Measurements from ENCODE around the gene NGB.
A peak's percentile ranks its signal among the peaks of the same experiment; 100 is the strongest.
"Not testable (repeated sequence)": the region's sequence is repeated elsewhere in the genome, so short reads cannot be mapped to it uniquely, and the experiment has no call there.

Gene NGB, protein sequence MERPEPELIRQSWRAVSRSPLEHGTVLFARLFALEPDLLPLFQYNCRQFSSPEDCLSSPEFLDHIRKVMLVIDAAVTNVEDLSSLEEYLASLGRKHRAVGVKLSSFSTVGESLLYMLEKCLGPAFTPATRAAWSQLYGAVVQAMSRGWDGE

DNA sequence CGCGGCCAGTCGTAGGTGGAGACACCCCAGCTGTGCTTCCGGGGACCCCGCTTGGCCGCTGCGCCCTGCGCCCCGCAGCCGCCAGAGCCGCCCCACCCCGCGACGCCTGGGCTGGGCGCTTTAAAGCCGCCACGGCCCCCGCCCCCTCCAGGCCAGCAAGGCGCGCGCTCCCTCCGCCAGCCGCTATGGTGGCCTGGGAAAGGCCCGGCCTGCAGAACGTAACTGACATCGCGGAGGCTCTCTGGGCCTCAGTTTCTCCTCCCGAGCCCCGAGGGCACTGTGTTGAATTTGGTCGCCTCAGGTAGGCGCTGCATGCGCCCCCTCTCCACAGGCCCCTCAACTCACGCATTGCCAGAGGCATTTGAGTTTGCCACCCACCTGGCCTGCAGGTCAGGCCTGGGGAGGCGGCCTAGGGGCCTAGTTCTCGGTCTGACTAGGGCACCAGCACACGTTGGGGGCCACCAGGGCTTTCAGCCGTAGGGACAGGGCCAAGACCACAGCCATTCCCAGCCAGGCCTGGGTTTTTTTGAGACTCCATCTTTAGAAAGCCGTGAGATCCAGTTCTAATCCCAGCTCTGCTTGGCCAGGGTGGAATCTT lies at the start of gene NGB:
Gene NGB (minus strand): TSS at position 94 of the 598 bp plus-strand sequence. CDS start 269 bp downstream, outside the sequence.
- DNase-seq = no peak

DNA sequence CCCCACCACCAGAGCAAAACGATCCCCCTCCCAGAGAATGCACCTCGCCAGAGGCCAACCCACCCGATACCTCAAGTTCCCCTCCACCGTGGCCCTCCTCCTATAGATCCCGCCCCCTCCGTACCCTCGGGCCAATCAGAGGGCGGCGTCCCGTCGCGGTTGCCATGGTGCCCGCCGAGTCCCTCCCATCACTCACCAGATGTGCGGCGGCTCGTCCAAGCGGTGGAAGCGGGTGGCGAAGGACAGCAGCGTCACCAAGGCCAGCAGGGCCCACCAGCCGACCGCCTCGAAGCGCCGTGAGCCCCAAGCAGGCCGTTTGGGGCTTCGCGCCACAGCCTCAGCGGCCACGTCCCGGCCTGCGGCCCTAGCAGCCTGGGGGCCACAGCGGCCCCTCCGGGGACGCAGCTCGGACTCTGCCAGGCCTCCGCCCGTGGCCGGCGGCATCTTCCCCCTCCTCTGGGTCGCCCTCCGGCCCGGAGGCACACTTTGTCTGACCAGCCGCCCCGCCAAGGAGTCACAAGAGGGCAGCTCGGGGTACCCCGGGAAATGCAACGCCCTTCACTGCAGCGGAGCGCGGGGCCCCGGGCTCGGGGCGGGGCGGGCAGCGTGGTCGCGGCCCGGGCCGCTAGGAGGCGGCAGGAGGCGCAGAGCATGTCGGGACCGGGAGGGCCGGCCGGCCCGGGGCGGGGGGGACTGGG lies 49.4 kb upstream of the NGB start, which contains the start of gene POMT2:
Gene POMT2 (minus strand): TSS at position 646 of the 698 bp plus-strand sequence. CDS start 202 bp downstream, at position 444.
- peak; percentile 92 for DNase-seq

DNA sequence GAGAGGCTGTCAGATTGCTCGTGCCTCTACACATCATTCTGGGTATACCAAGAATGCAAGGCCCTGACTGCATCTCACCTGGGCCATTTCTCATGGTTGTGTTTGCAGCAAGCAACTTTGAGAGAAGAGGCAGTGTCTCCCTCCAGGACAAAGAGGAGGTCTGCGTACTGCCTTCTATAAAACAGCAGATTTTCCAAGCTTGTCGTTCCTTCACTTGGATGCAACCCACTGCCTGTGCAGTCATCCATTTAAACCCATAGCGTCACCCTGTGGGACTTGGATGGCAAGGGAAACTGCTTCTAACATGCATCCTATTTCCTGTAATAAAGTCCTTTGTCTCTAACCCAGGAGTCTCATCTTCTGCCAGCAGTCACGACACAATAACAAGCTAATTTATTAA lies 48.4 kb upstream of the NGB start:
- DNase-seq = no peak

DNA sequence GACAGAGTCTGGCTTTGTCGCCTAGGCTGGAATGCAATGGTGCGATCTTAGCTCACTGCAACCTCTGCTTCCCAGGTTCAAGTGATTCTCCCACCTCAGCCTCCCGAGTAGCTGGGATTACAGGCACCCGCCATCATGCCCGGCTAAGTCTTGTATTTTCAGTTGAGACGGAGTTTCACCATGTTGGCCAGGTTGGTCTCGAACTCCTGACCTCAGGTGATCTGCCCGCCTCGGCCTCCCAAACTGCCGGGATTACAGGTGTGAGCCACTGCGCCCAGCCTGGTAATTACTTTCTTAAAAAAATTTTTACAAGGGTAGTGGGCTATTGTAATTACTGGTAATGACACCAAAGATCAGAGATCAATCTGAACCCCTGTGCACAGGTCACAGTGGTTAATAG lies 47.8 kb upstream of the NGB start:
- not testable (repeated sequence) for DNase-seq

DNA sequence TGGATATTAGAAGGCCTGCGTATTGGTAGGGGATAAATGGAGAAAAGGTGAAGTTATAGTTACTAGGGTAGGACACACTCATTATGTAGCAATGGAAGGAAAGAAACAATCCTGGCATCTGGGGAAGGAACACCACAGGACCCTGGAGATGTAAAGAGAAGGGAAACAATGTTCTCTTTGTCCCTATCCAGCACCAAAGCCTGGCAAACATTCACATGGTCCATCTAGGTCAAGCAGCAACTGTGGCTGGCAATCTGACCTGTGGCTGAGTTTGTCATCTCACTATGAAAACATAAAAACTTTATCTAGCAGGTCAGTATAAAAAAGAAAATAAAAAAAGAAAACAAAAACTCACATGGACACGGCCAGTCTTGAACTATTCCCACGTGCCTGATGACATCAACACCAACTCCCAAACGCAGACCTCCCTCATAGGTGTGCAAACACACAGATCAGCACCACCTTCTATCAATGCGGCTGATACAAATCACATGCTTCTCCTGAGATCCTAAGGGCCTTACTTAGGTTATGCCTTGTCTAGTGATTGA lies 47.1 kb upstream of the NGB start:
- DNase-seq = no peak

DNA sequence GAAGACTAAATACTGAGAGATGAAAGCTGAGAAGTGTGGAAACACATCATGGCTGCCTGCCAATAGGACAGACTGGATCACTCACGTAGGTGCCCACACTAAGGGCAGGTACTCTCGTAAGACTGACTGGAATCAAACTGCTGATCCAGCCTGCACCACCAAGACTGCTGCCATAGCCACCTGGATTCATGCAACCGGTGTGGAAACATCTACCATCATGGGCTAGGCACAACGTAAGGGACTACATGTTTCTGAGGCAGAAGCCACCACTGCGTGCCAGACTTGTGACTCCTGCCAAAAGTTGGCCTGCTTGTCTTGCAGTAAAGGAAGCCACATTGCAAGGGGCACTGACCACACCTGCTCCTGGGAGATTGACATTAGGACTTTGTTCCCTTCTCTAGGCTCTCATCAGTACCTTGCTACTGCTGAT lies 45.9 kb upstream of the NGB start:
- no peak for DNase-seq

DNA sequence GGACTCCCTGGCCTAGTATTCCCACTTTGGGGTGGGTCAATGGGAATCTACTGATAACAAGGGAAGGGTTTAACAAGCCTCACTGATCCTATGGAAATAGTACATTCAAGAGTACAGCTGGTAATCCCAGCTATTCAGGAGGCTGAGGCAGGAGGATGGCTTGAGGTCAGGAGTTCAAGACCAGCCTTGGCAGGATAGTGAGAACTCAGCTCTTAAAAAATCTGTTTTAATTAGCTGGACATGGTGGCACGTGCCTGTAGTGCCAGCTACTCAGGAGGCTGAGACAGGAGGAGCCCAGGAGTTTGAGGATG lies 45.1 kb upstream of the NGB start:
- no peak for DNase-seq

DNA sequence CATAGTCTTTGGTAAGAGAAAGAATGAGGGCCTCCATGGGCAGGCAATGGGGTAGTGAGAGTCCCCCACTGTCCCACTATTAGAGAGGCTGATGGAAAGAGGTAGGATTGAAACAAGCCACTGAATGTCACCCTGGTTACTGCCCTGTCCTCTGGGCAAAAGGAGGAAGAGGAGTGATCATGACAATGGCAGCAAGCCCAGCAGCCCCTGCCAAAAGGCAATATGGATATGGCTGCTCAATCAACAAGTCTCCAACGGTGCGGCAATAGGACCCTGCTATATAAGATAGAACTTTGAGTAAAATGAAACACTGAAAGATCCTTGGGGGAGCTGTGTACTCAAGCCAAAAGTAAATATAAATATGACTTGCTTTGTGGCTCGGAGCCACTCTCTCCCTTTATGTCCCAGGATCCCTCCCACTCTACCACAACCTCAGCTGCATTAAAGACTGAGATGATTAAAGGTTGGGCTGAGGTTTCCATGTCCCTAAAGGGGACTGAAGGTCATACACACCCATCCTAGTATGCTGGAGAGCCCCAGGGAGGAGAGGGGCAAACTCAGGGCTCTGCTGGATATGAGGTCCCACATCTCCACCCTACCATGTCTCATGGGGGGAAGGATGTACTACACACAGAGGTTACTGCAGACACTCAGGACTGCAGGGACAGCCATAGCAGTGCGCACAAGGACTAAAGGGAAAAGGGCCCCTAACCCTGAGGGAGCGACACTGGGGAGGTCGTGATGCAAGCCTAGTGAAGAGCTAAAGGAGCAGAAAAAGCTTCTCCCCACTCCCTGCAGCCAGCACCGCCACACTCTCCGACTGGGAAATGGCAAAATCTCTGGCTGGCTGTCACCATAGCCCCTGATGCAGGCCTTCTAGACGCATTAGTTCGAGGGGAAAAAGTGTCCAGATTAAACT lies 43.8 kb upstream of the NGB start:
- DNase-seq = no peak

DNA sequence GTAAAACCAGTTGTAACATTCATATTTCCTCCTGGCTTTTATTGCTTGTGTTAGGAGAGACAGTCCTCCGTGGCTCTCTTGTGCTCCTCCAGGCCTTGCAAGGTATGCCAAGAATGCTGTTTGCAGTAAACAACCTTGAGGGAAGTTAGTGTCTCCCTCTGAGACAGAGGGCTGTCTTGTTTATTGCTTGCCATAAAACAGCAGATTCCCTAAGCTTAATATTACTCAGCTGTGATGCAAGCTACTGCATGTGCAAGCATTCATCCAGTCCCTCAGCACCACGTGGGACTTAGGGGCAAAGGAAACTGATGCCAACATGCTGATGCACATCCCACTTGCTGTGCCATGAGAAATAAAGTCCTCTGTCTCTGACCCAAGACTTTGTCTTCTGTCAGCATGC lies 43.0 kb upstream of the NGB start:
- DNase-seq = no peak

DNA sequence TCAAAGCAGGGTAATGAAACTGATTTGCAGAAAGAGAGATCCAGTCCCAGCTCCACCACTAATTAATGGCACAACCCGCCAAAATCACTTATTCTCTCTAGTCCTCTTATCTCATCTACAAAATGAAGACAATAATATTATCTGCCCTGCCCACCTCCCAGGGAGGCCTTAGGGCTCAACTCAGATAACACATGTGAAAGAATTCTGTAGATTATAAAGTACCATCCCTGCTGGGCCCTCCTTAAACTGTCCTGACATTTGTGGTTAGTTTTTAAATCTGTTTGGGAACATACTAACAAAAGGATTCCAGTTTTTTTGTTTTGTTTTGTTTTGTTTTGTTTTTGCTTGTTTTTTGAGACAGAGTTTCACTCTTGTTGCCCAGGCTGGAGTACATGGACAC lies 42.4 kb upstream of the NGB start:
- no peak for DNase-seq

DNA sequence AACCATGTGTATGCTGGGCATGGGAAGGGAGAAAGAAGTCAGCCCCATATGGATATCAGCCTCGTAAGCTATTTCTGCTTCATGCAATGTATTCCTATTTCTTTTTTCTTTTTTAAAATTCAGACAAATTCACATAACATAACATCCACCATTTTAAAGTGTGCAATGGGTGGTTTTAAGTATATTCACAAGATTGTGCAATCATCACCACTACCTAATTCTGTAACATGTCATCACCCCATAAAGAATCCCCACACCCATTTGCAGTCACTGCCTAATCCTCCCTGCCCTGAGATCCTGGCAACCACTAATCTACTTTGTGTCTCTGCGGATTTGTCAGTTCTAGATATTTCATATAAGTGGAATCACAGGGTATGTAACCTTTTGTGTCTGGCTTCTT lies 40.2 kb upstream of the NGB start:
- no peak for DNase-seq

DNA sequence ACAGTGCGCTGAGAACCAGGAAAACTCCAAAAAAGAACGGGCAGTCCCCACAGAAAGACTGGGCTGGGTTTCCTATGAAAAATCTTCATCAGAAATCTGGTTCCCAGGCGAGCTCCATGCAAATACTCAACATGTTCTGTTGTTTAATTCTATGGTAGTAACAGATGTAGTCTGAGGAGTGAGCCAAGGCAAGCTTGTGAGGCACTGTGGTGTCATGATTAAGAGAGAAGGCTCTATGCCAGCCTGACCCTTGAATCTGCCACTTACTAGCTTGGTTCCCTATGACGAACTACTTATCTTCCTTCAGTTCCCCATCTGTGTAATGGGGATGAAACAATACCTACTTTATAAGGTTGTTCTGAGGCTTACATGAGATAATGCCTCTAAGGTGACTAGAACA lies 39.0 kb upstream of the NGB start:
- no peak for DNase-seq

DNA sequence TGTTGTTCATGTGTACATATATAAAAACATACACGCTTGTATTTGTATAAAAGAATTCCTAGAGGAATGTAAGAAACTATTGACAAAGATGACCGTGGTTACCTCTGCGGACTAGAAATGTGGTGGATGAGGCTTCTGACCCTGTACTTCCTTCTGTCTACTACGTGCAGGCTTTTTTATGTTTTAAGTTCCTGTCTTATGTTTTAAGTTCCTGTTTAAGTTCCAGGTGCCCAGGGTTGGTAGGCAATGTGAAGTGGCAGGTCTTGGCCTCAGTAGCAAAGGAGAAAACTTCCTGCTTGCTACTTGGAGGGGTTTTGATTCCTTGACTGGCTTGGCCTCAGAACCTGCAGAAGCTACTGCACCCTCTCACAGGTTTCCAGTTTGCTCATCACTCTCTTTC lies 38.1 kb upstream of the NGB start:
- DNase-seq = no peak

DNA sequence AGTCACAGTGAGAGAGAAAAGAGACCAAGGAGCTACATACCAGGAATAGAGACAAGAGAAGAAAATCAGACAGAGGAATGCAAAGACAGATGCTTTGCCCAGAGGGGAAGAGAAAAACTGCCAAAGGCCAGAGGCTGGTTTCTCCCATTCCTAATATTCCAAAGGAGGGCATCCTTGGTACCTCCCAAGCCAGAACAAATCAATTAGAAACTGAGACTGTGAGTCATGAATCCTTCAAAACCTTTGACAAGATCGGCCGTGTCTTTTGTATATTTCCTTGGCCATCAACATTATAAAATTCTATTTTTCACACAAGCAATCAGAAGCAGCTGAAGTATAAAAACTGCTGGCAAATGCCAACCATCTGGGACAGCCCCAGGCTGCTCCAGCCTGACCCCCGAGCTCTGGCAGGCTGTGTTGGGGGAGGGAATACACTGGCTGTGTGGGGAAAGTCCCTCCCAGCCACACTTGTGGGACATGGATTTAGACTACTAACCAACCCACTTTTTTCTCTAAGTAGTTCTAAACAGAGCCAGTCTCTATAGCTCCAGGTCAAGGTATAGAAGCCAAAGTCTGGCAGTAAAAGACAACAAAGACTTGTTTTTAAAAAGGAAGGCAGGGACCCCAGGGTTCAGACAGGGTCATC lies 36.0 kb upstream of the NGB start:
- no peak for DNase-seq

DNA sequence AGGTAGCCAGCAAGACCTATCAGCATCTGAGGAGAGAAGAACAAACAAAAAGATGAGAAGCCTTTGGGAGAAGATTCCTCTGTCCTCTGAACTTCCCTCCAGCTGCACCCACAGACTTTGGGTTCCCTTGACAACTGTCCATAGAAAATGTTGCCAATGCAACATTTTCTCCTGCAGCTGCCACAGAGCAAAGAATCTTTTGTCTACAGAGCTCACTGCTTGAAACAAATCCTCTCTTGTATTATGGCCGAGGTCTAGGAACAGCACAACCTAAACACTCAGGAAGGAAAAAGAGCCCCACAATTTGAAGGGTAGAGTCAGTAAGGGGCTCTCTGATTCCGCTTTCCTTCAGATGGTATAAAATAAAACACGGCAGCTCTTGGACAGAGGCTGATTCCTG lies 35.4 kb upstream of the NGB start:
- no peak for DNase-seq

DNA sequence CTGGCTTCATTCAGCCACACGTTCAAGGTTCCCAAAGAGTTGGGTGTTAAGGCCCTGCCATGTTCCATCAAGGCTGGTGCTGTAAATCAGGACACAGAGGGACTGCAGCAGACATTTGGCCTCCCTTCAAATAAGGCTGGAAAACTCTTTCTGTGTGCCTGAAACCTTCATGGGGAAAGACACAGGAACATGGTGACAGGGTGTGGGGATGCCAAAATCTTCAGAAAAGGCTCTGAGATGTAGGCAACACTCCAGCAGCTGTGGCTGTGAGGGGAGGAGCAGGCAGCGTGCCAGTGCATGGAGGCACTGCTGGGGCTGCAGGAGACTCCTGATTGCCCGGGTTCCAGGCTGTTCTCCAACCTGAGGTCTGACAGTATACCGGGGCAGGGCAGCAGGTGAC lies 34.7 kb upstream of the NGB start:
- no peak for DNase-seq

DNA sequence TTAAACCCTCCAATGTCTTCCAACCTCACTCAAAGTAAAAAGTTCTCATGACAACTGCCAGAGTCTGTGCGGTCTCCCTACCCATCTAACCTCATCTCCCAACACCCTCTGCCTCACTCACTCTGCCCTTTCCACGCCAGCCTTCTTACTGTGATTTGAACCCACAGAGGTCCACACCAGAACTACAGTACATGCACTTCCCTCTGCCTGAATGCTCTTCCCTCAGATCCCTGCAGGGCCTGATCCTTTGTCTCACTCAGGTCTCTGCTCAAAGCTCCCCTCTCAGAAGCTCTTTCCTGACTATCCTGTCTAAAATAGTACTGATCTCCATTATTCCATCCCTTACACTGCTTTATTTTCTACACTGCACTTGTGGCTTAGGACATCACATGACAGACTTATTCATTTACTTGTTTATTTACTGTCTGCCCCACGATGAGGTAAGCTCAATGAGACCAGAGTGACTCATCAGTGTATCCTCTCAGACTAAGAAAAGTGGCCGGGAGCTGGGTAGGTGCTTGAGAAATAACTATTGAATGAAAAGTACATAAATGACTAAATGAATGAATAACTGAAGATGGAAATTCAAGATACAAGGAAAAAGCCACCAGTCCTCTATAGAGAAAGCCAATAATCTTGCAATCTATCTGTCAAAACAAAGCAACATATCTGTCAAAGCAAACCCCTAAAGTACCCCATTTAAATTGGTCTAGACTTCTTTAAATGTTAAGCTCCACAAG lies 32.6 kb upstream of the NGB start:
- no peak for DNase-seq

DNA sequence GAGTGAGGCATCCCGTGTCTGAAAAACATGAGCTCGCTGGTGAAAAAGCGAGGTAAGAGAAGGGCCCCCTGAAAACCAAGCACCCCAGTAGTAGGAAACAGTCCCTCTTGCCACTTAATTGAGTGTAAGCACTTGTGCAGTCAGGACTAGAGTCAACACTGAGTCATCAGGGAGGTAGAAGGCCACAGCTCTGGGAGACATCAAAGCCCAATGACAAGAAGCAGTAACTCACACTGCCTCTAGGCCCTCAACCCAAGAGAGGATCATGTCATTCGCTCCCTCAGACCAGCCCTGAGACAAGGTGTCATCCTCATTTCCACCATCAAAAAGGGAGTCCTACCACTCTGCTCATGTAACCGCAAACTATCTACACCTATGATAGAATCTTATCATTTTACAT lies 31.9 kb upstream of the NGB start:
- no peak for DNase-seq

DNA sequence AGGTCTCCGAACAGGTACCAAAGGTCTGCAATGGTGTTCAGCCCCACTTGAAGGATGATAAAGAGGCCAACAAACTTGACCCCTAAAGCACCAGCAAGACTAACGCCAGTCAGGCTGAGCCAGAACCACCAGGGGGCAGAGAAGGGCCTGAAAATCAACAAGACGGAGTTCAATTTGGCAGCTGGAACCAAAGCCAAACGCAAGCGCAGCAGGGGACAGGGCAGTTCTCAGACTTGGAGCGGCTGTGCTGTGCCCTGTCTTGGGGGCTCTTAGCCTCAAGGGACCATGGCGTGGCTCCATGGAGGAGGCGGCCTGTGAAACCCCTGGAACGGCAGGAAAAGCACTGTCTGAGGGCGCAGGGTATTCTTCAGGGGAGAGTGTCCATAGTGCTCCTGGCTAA lies 30.1 kb upstream of the NGB start:
- DNase-seq = peak; percentile 52

DNA sequence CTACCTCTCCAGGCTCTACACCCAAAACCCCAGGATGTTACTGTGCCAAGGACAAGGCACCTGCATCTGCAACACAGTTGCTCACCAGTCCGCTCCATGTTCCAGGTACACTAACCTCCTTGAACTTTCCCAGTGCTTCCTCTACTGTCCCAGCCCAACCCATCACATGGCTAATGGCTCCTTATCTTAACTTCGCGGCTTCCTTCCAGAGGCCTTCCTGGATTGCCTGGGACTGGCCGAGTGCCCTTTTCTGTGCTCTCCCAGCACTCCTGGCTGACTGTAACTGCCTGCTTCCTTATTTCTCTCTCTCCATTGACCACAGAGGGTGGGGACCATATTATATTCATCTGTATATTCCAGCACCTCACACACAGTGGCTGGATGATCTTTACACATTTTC lies 28.8 kb upstream of the NGB start:
- no peak for DNase-seq

DNA sequence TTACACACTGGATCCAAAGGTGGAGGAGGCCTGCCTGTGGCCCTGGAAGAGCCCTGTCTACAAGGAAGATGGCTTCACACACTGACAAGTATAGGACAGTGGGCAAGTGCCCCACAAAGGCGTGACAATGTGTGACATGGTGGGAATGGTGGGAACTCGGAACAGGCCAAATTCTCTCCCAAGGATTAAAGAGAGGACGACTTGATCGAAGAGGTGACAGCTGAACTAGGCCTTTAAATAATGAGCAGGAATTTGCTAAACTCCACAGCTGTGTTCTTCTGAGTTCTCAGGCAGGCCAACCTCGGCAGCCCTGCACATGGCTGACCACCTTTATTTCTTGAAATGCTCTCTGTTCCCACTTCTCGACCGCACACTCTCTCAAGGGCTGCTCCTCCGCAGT lies 25.9 kb upstream of the NGB start:
- no peak for DNase-seq

DNA sequence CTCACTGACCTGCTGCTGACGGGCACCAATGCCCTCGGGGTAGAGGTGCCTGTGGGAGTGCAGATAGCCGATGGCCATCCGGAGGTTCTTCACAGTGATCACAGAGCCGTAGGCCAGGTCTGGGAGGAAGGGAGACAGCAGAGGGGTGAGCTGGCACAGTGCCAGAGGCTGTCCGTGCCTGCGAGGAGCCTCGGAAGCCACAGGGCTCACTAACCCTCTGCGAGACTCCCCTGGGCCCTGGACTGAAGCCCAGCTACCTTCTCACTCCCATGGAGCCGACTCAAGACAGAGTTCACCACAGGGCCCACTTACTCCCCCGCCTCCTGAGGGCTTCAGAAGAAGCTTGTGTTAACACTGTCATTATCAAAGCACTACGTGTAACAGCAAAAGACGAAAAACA lies 25.1 kb upstream of the NGB start:
- no peak for DNase-seq

Data from activated gamma-delta T cell treated with Interleukin-2 at 50 U/mL for 16 hours (primary cell).